H1 (cell line): ENCODE data around the gene ZNF407. TPM values are rescaled to one million over a fixed set of nuclear protein-coding genes. Genes with fewer than 3 reads are reported as not detected.

Experiments
- CTCF ChIA-PET: fragments of 300-600 bp; sonication (Branson Sonifier 250); formaldehyde crosslinking; loops from one replicate; lab custom pipeline; 2021; ENCODE audit not compliant: partially characterized antibody; lab: Charles Lee
- POLR2A ChIA-PET: fragments of 300-600 bp; sonication (Branson Sonifier 250); formaldehyde crosslinking; loops from one replicate; lab custom pipeline; 2021; ENCODE audit warnings: inconsistent platforms; ENCODE audit not compliant: partially characterized antibody; lab: Charles Lee
- DNase-seq, 2 experiments: peaks; one replicate each; pipeline versions ENCODE4 v3.0.0 to v3.0.0-alpha.2; 2010 to 2022; ENCODE audit warnings: low spot score in 2 of 2, low read depth in 1 of 2, mixed read lengths in 1 of 2
- FAIRE-seq: peaks from 2 replicates; lab custom pipeline; 2011; peaks lifted over from hg19 to GRCh38; lab: Jason Lieb, UNC
- H2AFZ ChIP-seq: 2 replicates; pipeline ENCODE4 v1.8.1; 2012; ENCODE audit warnings: low read length, inconsistent platforms
- H2AK5ac ChIP-seq: 2 replicates; pipeline ENCODE4 v1.6.1; 2013; ENCODE audit warnings: low read depth, low read length
- H2BK120ac ChIP-seq: replicated peaks from 2 replicates; pipeline ENCODE3; 2013; ENCODE audit warnings: low read depth, low read length, inconsistent platforms
- H2BK12ac ChIP-seq: 2 replicates; pipeline ENCODE4 v1.6.1; 2013; ENCODE audit warnings: low read depth, low read length
- H2BK15ac ChIP-seq: 2 replicates; pipeline ENCODE4 v1.6.1; 2013; ENCODE audit warnings: low read length
- H2BK20ac ChIP-seq: 2 replicates; pipeline ENCODE4 v1.6.1; 2013; ENCODE audit warnings: low read length
- H2BK5ac ChIP-seq: 2 replicates; pipeline ENCODE4 v1.6.1; 2013; ENCODE audit warnings: low read depth, low read length
- H3K14ac ChIP-seq: 2 replicates; pipeline ENCODE4 v1.6.1; 2013; ENCODE audit warnings: inconsistent platforms; ENCODE audit not compliant: insufficient read length
- H3K18ac ChIP-seq: 2 replicates; pipeline ENCODE4 v1.6.1; 2013; ENCODE audit warnings: low read length; ENCODE audit errors: extremely low read depth
- H3K23ac ChIP-seq: 2 replicates; pipeline ENCODE4 v1.6.1; 2013; ENCODE audit warnings: inconsistent platforms; ENCODE audit not compliant: insufficient read length
- H3K23me2 ChIP-seq: 2 replicates; pipeline ENCODE4 v1.6.1; 2013; ENCODE audit warnings: low read depth, low read length
- H3K27ac ChIP-seq: 2 replicates; pipeline ENCODE4 v1.6.1; 2011; ENCODE audit warnings: low read depth, low read length, inconsistent platforms
- H3K27me3 ChIP-seq, 4 experiments: replicated peaks in 1 of 4; 1 replicate in 1 of 4; 2 replicates in 3 of 4; pipeline versions ENCODE4 v1.6.1 to v1.8.1; 2011 to 2013; ENCODE audit warnings: low read length in 3 of 4, mild to moderate bottlenecking in 3 of 4, inconsistent platforms in 2 of 4, mixed read lengths in 2 of 4, moderate library complexity in 1 of 4; ENCODE audit not compliant: control insufficient read depth in 3 of 4, insufficient read depth in 3 of 4; ENCODE audit errors: extremely low read depth in 1 of 4
- H3K36me3 ChIP-seq, 4 experiments: 2 replicates each; pipeline versions ENCODE4 v1.6.1 to v1.8.1; 2011 to 2013; ENCODE audit warnings: mild to moderate bottlenecking in 4 of 4, low read length in 3 of 4, moderate library complexity in 2 of 4, control low read depth in 1 of 4, inconsistent platforms in 1 of 4; ENCODE audit not compliant: insufficient read depth in 4 of 4, control insufficient read depth in 2 of 4
- H3K4ac ChIP-seq: replicated peaks from 2 replicates; pipeline ENCODE3; 2013; ENCODE audit warnings: low read length, low read depth, mixed read lengths, inconsistent platforms; ENCODE audit not compliant: insufficient read length
- H3K4me1 ChIP-seq, 4 experiments: replicated peaks in 1 of 4; 1 replicate in 1 of 4; 2 replicates in 3 of 4; pipeline versions ENCODE4 v1.6.1 to v1.8.1; 2011 to 2013; ENCODE audit warnings: low read length in 3 of 4, inconsistent platforms in 2 of 4, mixed read lengths in 1 of 4; ENCODE audit not compliant: insufficient read depth in 4 of 4, control insufficient read depth in 3 of 4
- H3K4me2 ChIP-seq, 2 experiments: 2 replicates each; pipeline versions ENCODE4 v1.6.1 to v1.8.1; 2011 to 2013; ENCODE audit warnings: low read depth in 2 of 2, low read length in 2 of 2, control low read depth in 1 of 2, inconsistent platforms in 1 of 2, mild to moderate bottlenecking in 1 of 2; ENCODE audit not compliant: insufficient read depth in 1 of 2
- H3K4me3 ChIP-seq, 4 experiments: fragments of 200-600, 300-600 bp in 1 of 4; sonication (generic), shearing (Covaris generic), sonication (Bioruptor Twin) in 1 of 4; 2 replicates each; pipeline versions ENCODE4 v1.5.1 to v1.8.1; 2011 to 2016; ENCODE audit warnings: low read length in 4 of 4, low read depth in 3 of 4, control low read depth in 2 of 4, inconsistent platforms in 2 of 4, mild to moderate bottlenecking in 2 of 4, mixed read lengths in 1 of 4, moderate library complexity in 1 of 4; ENCODE audit not compliant: insufficient read depth in 2 of 4; ENCODE audit errors: extremely low read depth in 1 of 4
- H3K56ac ChIP-seq: replicated peaks from 2 replicates; pipeline ENCODE3; 2013; ENCODE audit warnings: low read depth, mild to moderate bottlenecking, mixed read lengths, low read length, inconsistent platforms; ENCODE audit not compliant: insufficient read length
- H3K79me1 ChIP-seq: 2 replicates; pipeline ENCODE4 v1.6.1; 2013; ENCODE audit warnings: low read depth, low read length, control low read depth
- H3K79me2 ChIP-seq, 2 experiments: 2 replicates each; pipeline versions ENCODE4 v1.6.1 to v1.8.1; 2012 to 2013; ENCODE audit warnings: low read length in 2 of 2, mild to moderate bottlenecking in 2 of 2, inconsistent platforms in 1 of 2; ENCODE audit not compliant: insufficient read depth in 2 of 2, control insufficient read depth in 1 of 2
- H3K9ac ChIP-seq, 4 experiments: replicated peaks in 1 of 4; 1 replicate in 1 of 4; 2 replicates in 3 of 4; pipeline versions ENCODE4 v1.6.1 to v1.8.1; 2011 to 2013; ENCODE audit warnings: low read depth in 3 of 4, low read length in 3 of 4, control low read depth in 2 of 4, mild to moderate bottlenecking in 2 of 4, moderate library complexity in 2 of 4, inconsistent platforms in 1 of 4; ENCODE audit errors: extremely low read depth in 1 of 4
- H3K9me3 ChIP-seq, 2 experiments: 2 replicates each; pipeline versions ENCODE4 v1.6.1 to v1.8.1; 2012 to 2013; ENCODE audit warnings: mild to moderate bottlenecking in 2 of 2, moderate library complexity in 2 of 2, control low read depth in 1 of 2, inconsistent platforms in 1 of 2, low read depth in 1 of 2, low read length in 1 of 2, mixed read lengths in 1 of 2; ENCODE audit not compliant: insufficient read depth in 2 of 2
- H4K20me1 ChIP-seq, 2 experiments: replicated peaks in 1 of 2; 2 replicates each; pipeline versions ENCODE3 to v1.8.1; 2011 to 2013; ENCODE audit warnings: inconsistent platforms in 2 of 2, low read length in 2 of 2, mild to moderate bottlenecking in 1 of 2; ENCODE audit not compliant: insufficient read depth in 2 of 2, control insufficient read depth in 1 of 2
- H4K5ac ChIP-seq: 2 replicates; pipeline ENCODE4 v1.6.1; 2013; ENCODE audit warnings: low read length, low read depth, mixed read lengths, inconsistent platforms; ENCODE audit not compliant: insufficient read length
- H4K8ac ChIP-seq: 2 replicates; pipeline ENCODE4 v1.8.0; 2013; ENCODE audit warnings: mild to moderate bottlenecking, moderate library complexity, low read length, inconsistent platforms; ENCODE audit not compliant: insufficient read depth; ENCODE audit errors: extremely low read depth
- H4K91ac ChIP-seq: replicated peaks from 2 replicates; pipeline ENCODE3; 2013; ENCODE audit warnings: low read length, mixed read lengths, inconsistent platforms; ENCODE audit not compliant: insufficient read length
- CBX5 ChIP-seq: fragments of 300-800, 300-1000 bp; sonication (generic); IDR thresholded peaks from 2 replicates; pipeline ENCODE4 v1.7.1; 2016; ENCODE audit warnings: antibody characterized with exemption, low read length, low read depth
- CEBPB ChIP-seq: IDR thresholded peaks from 2 replicates; pipeline ENCODE4 v1.6.1; 2012; ENCODE audit warnings: low read depth, low read length
- WGBS, 2 experiments: shearing (Covaris generic) in 1 of 2; methylation state at CpG; one replicate each; pipeline versions ENCODE4 v1.1.6 to v1.1.7; 2013 to 2015; ENCODE audit warnings: low lambda C conversion rate in 2 of 2, mixed read lengths in 2 of 2, inconsistent platforms in 1 of 2, low coverage in 1 of 2, missing lambda C conversion rate in 1 of 2; ENCODE audit not compliant: insufficient replicate concordance in 2 of 2, insufficient coverage in 1 of 2, insufficient read length in 1 of 2; ENCODE audit errors: extremely low coverage in 1 of 2, missing lambda C conversion rate in 1 of 2; 5-methylcytosine and 5-hydroxymethylcytosine counted together
- polyA plus RNA-seq, 7 experiments: library from polyadenylated mRNA; depleted of rRNA in 3 of 7; stranded (reverse) in 5 of 7; unstranded in 2 of 7; fragments of >200 nt in 5 of 7; fragments of 200-250 nt in 2 of 7; gene quantifications; 1 replicate in 5 of 7; 2 replicates in 1 of 7; 4 replicates in 1 of 7; pipeline versions ENCODE4 v1.2.1 to v1.2.3, GENCODE V29; 2011 to 2013; ENCODE audit warnings: missing spikeins in 2 of 7, mixed read lengths in 2 of 7
- total RNA-seq: library from RNA; stranded (reverse); fragmentation: NEBNext Ultra II Directional; extraction: Animal tissue kit (Norgen Biotek cat#: 25700); gene quantifications from 2 replicates; pipeline ENCODE4 v1.2.1, GENCODE V29; 2021

The ZNF407 gene
- total and polyA plus RNA-seq, 2 of the 8 experiments (the other 6 are each of a cell fraction or from before 2014, with no cell fraction given), result 1.5 to 6.8 TPM

- peaks cover 0 to 15% (median 4%) of the 10 kb centered on the region in 4 experiments; a peak in 3 of 7 replicates for H3K4me1 ChIP-seq
- ChIA-PET CTCF (interaction anchor here (1.0 to 1.2 kb wide), 2 partner anchors 13 to 18 kb away, joined by 4 to 5 read pairs; no protein-coding TSS in a partner anchor), POLR2A (interaction anchor here (0.6 kb wide), 1 partner anchor 9 kb away, joined by 3 read pairs; no protein-coding TSS in a partner anchor)
- no peak overlapping the region for H3K4me3 ChIP-seq
- no peak overlapping the region for H3K14ac ChIP-seq
- H2BK20ac ChIP-seq, result no peak overlapping the region
- no peak overlapping the region for H3K9ac ChIP-seq
- H3K18ac ChIP-seq, result no peak overlapping the region
- no peaks in the 10 kb centered on the region for H3K9me3 ChIP-seq
- H3K79me1 ChIP-seq, result no peaks in the 10 kb centered on the region
- H2AFZ ChIP-seq, result no peak overlapping the region
- H3K23me2 ChIP-seq, result no peaks in the 10 kb centered on the region
- no peaks in the 10 kb centered on the region for H3K27me3 ChIP-seq
- H2BK120ac ChIP-seq, result no peak overlapping the region
- H3K79me2 ChIP-seq, result no peaks in the 10 kb centered on the region
- 87% methylated on average over 7 of the region's 7 CpGs; no CpG with 5 or more reads in 1 of the 2 experiments for WGBS, 2 experiments
- no peak overlapping the region for H3K23ac ChIP-seq
- no peak overlapping the region for H2BK15ac ChIP-seq
- no peaks in the 10 kb centered on the region for H3K36me3 ChIP-seq
- no peaks in the 10 kb centered on the region for H4K20me1 ChIP-seq
- no peak overlapping the region for H2AK5ac ChIP-seq
- H3K27ac ChIP-seq, result no peak overlapping the region
- no peak for DNase-seq
- H4K91ac ChIP-seq, result no peak overlapping the region
- no peak overlapping the region for H3K4me2 ChIP-seq
- H3K4ac ChIP-seq, result no peak overlapping the region
- no peak overlapping the region for H4K5ac ChIP-seq
- no peak overlapping the region for H3K56ac ChIP-seq
- H2BK12ac ChIP-seq, result no peak overlapping the region
- H2BK5ac ChIP-seq, result no peak overlapping the region
- no peak for FAIRE-seq
- no peak for TF ChIP-seq CEBPB
- no peak for TF ChIP-seq CBX5
- H4K8ac ChIP-seq, result no peak overlapping the region
Measured at GRCh38 chr18:74806700-74807416, 209.2 kb downstream of the ZNF407 start.
